Muscle of leg (tissue), 11 donors: ENCODE results near the gene SLIT1. TPM values are rescaled to one million over a fixed set of nuclear protein-coding genes. Genes with fewer than 3 reads are reported as not detected.

Experiments
- DNase-seq: peaks from one replicate; pipeline ENCODE4 v3.0.0; 2013
- H3K27ac ChIP-seq: one replicate; pipeline ENCODE4 v1.5.1; 2013; ENCODE audit warnings: mild to moderate bottlenecking, low read length, control low read depth
- H3K27me3 ChIP-seq: one replicate; pipeline ENCODE4 v1.6.1; 2013; ENCODE audit warnings: low read length; ENCODE audit not compliant: control insufficient read depth, insufficient read depth
- H3K36me3 ChIP-seq: one replicate; pipeline ENCODE4 v1.6.1; 2013; ENCODE audit warnings: low read length; ENCODE audit not compliant: control insufficient read depth, insufficient read depth
- H3K4me1 ChIP-seq: one replicate; pipeline ENCODE4 v1.6.1; 2013; ENCODE audit warnings: low read length; ENCODE audit not compliant: control insufficient read depth, insufficient read depth
- H3K4me3 ChIP-seq: one replicate; pipeline ENCODE4 v1.5.1; 2013; ENCODE audit warnings: low read length, control low read depth
- H3K9me3 ChIP-seq: replicated peaks from 2 replicates; pipeline ENCODE4 v1.6.1; 2013; ENCODE audit warnings: low read depth, low read length; ENCODE audit not compliant: control insufficient read depth
- WGBS: methylation state at CpG from one replicate; pipeline ENCODE4 v1.1.5; 2013; ENCODE audit warnings: missing lambda C conversion rate; ENCODE audit not compliant: insufficient coverage; 5-methylcytosine and 5-hydroxymethylcytosine counted together
- polyA plus RNA-seq, 8 donors: library from polyadenylated mRNA; unstranded; fragments of 120-200 nt; gene quantifications; one replicate each; pipeline versions ENCODE4 v1.2.1 to v1.2.3, GENCODE V29; 2013; ENCODE audit warnings: inconsistent platforms in 1 of 8, low replicate concordance in 1 of 8; ENCODE audit not compliant: insufficient read length in 8 of 8, insufficient read depth in 1 of 8
- total RNA-seq: library from RNA; stranded (reverse); fragments of 120-200 nt; gene quantifications from one replicate; pipeline ENCODE4 v1.2.4, GENCODE V29; 2013

The SLIT1 gene
- total and polyA plus RNA-seq, 9 donors, result 0.35 to 1.4 (median 1.1) TPM

- Histone ChIP-seq H3K4me3 (no peak overlapping the region), H3K4me1 (peaks cover 21% of the 10 kb centered on the region), H3K27ac (no peak overlapping the region), H3K36me3 (no peaks in the 10 kb centered on the region), H3K27me3 (no peaks in the 10 kb centered on the region), H3K9me3 (no peaks in the 10 kb centered on the region)
- DNase-seq, result no peak
- 92% methylated on average over 7 of the region's 10 CpGs for WGBS
These were observed 26.0 kb downstream of the SLIT1 start for GRCh38 chr10:97159646-97160305.

DNA sequence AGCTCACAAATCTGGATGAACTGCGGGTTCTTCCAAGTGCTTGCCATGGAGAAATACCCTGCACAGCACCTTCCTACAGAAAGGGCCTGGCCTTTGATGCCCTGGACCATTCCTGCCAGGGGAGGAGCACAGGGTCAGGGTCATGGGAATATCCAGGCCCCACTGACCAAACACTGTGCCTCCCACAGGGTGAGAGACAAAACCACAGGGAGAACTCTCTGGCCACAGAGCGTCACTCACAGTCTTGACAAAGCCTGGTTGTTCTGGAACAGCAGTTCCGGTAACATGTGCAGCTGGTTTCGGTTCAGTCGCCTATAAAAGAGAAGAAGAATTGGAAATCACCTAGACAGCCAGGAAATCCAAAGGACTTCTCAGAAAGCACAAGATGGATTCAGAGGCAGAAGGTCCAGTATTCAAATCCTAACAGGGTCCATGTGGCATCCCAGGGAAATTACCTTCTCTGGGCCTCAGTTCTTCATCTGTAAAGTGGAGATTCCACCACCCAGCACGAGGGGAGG lies 28.1 kb downstream of the SLIT1 start:
- H3K9me3 ChIP-seq, result no peaks in the 10 kb centered on the region
- 71% methylated on average over 6 of the region's 6 CpGs for whole genome bisulfite sequencing
- no peak for DNase-seq
- H3K4me1 ChIP-seq, result peaks cover 4% of the 10 kb centered on the region
- no peak overlapping the region for H3K4me3 ChIP-seq
- H3K36me3 ChIP-seq, result no peaks in the 10 kb centered on the region
- H3K27ac ChIP-seq, result no peak overlapping the region
- no peaks in the 10 kb centered on the region for H3K27me3 ChIP-seq

GRCh38 chr10:97154781-97155180 lies 31.0 kb downstream of the SLIT1 start:
- H3K4me3 ChIP-seq, result no peak overlapping the region
- H3K36me3 ChIP-seq, result no peaks in the 10 kb centered on the region
- WGBS, result 52% methylated on average over 2 of the region's 4 CpGs
- DNase-seq, result no peak
- no peaks in the 10 kb centered on the region for H3K9me3 ChIP-seq
- H3K4me1 ChIP-seq, result peaks cover 4% of the 10 kb centered on the region
- H3K27ac ChIP-seq, result no peak overlapping the region
- H3K27me3 ChIP-seq, result no peaks in the 10 kb centered on the region

- H3K4me3 ChIP-seq, result no peak overlapping the region
- WGBS, result 73% methylated on average over 3 of the region's 4 CpGs
- H3K27me3 ChIP-seq, result peaks cover 4% of the 10 kb centered on the region
- peaks cover 4% of the 10 kb centered on the region for H3K4me1 ChIP-seq
- no peak overlapping the region for H3K27ac ChIP-seq
- no peaks in the 10 kb centered on the region for H3K36me3 ChIP-seq
- no peak for DNase-seq
- H3K9me3 ChIP-seq, result no peaks in the 10 kb centered on the region
These were observed 31.6 kb downstream of the SLIT1 start for GRCh38 chr10:97154162-97154561.

GRCh38 chr10:97153270-97153850 lies 32.4 kb downstream of the SLIT1 start:
- Histone ChIP-seq H3K27me3 (peaks cover 8% of the 10 kb centered on the region), H3K27ac (no peak overlapping the region), H3K4me3 (no peak overlapping the region), H3K36me3 (no peaks in the 10 kb centered on the region), H3K4me1 (peaks cover 4% of the 10 kb centered on the region), H3K9me3 (no peaks in the 10 kb centered on the region)
- WGBS, result 52% methylated on average over 4 of the region's 7 CpGs
- DNase-seq, result peak; percentile 45

DNA sequence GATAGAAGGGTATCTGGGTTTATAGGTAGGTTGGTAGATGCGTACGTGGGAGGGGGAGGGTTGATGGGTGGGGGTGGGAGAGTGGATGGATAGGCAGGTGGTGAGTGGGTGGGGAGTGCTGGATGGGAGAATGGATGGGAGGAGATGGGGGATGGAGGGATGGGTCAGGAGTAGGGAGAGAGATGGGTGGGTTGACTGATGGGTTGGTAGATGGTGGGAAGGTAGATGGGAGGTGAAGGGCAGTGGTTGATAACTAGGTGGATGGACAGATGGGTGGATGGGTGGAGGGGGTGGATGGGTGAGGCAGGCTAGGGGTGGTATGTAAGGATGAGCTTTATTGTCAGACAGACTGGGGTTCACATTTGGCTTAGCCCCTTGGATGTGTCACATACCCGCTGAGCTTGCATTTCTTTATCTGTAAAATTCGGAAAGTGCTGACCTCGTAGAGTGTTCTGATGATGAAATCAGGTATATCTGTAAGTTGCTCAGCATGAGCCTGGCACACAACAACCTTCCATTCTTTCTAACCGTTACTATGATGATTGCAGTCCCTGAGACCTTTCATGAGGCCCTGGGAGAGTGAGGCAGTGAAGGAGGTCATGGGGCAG lies 34.3 kb downstream of the SLIT1 start:
- Histone ChIP-seq H3K4me3 (no peak overlapping the region), H3K9me3 (no peaks in the 10 kb centered on the region), H3K27me3 (peaks cover 8% of the 10 kb centered on the region), H3K36me3 (no peaks in the 10 kb centered on the region), H3K27ac (no peak overlapping the region), H3K4me1 (peaks cover 4% of the 10 kb centered on the region)
- 94% methylated on average over 2 of the region's 6 CpGs for WGBS
- no peak for DNase-seq

- DNase-seq, result no peak
- WGBS, result 41% methylated on average over 5 of the region's 8 CpGs
- no peak overlapping the region for H3K27ac ChIP-seq
- H3K27me3 ChIP-seq, result peaks cover 8% of the 10 kb centered on the region
- no peaks in the 10 kb centered on the region for H3K36me3 ChIP-seq
- no peak overlapping the region for H3K4me3 ChIP-seq
- no peaks in the 10 kb centered on the region for H3K9me3 ChIP-seq
- peaks cover 4% of the 10 kb centered on the region for H3K4me1 ChIP-seq
These were observed 35.1 kb downstream of the SLIT1 start for GRCh38 chr10:97150616-97151015.

DNA sequence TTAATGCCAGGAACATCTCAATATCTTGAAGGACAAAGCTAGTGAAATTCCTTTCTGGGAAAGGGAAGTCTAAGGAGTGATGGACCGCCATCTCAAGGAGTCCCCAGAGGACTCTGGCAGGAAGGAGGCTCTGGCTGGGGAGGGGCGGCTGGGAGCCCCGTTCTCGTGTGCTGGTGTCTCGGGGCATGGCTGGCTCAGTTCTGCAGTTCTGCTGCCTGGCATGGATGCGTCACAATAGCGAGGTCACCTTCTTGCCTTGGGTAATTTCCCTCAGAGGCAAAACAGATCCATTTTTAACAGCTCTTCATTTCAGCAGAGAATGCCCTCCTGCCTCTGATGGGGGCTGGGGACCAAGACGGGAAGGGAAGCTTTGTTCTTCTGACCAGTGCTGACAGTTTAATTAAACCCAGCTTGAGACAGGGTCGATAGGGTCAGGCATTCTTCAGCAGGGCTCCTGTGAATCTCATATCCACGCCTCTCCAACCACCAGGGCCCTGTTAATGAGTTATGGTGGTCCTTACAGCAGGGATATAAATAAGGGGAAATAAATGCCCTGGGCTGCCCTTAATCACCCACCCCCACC lies 35.7 kb downstream of the SLIT1 start:
- Histone ChIP-seq H3K9me3 (no peaks in the 10 kb centered on the region), H3K4me3 (no peak overlapping the region), H3K4me1 (peaks cover 4% of the 10 kb centered on the region), H3K36me3 (no peaks in the 10 kb centered on the region), H3K27ac (no peak overlapping the region), H3K27me3 (peaks cover 8% of the 10 kb centered on the region)
- no peak for DNase-seq
- 16% methylated on average over 5 of the region's 10 CpGs for WGBS

- H3K9me3 ChIP-seq, result no peaks in the 10 kb centered on the region
- no peak for DNase-seq
- WGBS, result 46% methylated on average over 13 of the region's 16 CpGs
- H3K4me1 ChIP-seq, result no peaks in the 10 kb centered on the region
- peaks cover 8% of the 10 kb centered on the region for H3K27me3 ChIP-seq
- no peak overlapping the region for H3K4me3 ChIP-seq
- H3K27ac ChIP-seq, result no peak overlapping the region
- no peaks in the 10 kb centered on the region for H3K36me3 ChIP-seq
These were observed 36.7 kb downstream of the SLIT1 start for GRCh38 chr10:97149079-97149531.

- Histone ChIP-seq H3K27me3 (peaks cover 21% of the 10 kb centered on the region), H3K27ac (no peak overlapping the region), H3K4me3 (no peak overlapping the region), H3K4me1 (peaks cover 7% of the 10 kb centered on the region), H3K9me3 (no peaks in the 10 kb centered on the region), H3K36me3 (no peaks in the 10 kb centered on the region)
- DNase-seq, result no peak
- WGBS, result 63% methylated on average over 2 of the region's 2 CpGs
These were observed 41.5 kb downstream of the SLIT1 start for GRCh38 chr10:97144297-97144696.
